NCI-H1048 (cell line): ENCODE measurements around the gene HOXD11.
A peak's percentile ranks its signal among the peaks of the same experiment; 100 is the strongest.

Experiments
- DNase-seq: peaks from one replicate; lab custom pipeline; 2025; lab: John Stamatoyannopoulos, UW

Gene HOXD11

GRCh38 chr2:176093145-176093897 is 13.8 kb upstream of the HOXD11 start:
- no peak for DNase-seq

- DNase-seq, result no peak
These were observed 13.2 kb upstream of the HOXD11 start for GRCh38 chr2:176093898-176094249.

- DNase-seq, result no peak
These were observed 12.7 kb upstream of the HOXD11 start for GRCh38 chr2:176094349-176094748.

- DNase-seq, result no peak
These were observed 11.7 kb upstream of the HOXD11 start for GRCh38 chr2:176095421-176095820.

GRCh38 chr2:176096243-176096985 is 10.7 kb upstream of the HOXD11 start:
- DNase-seq, result no peak

- DNase-seq, result peak; percentile 79
These were observed 9.9 kb upstream of the HOXD11 start for GRCh38 chr2:176096986-176097819.

GRCh38 chr2:176097820-176098365 is 9.2 kb upstream of the HOXD11 start:
- no peak for DNase-seq

GRCh38 chr2:176098366-176099158 is 8.5 kb upstream of the HOXD11 start:
- no peak for DNase-seq

- DNase-seq, result no peak
These were observed 7.8 kb upstream of the HOXD11 start for GRCh38 chr2:176099159-176099727.

- DNase-seq, result no peak
These were observed 7.1 kb upstream of the HOXD11 start, which contains the start of gene HOXD12 for GRCh38 chr2:176099728-176100546. Gene HOXD12, plus strand, starts transcription at chr2:176099795. Its CDS starts 7 bp downstream, at chr2:176099802.

GRCh38 chr2:176100547-176101140 is 6.4 kb upstream of the HOXD11 start:
- no peak for DNase-seq

GRCh38 chr2:176101216-176101830 is 5.8 kb upstream of the HOXD11 start:
- no peak for DNase-seq

GRCh38 chr2:176101842-176102241 is 5.2 kb upstream of the HOXD11 start:
- no peak for DNase-seq

GRCh38 chr2:176102309-176102866 is 4.7 kb upstream of the HOXD11 start:
- DNase-seq, result no peak

- no peak for DNase-seq
These were observed 3.9 kb upstream of the HOXD11 start for GRCh38 chr2:176103194-176103593.

GRCh38 chr2:176103742-176104315 is 3.3 kb upstream of the HOXD11 start:
- DNase-seq, result no peak

GRCh38 chr2:176104316-176105077 is 2.6 kb upstream of the HOXD11 start:
- no peak for DNase-seq
